Adrenal gland (tissue), 12 donors: ENCODE results near the gene CUX1. TPM values are rescaled to one million over a fixed set of nuclear protein-coding genes. Genes with fewer than 3 reads are reported as not detected.
"Not testable (repeated sequence)": the region's sequence is repeated elsewhere in the genome, so short reads cannot be mapped to it uniquely, and the experiment has no call there.

Experiments used
- DNase-seq, 7 donors: peaks; one replicate each; pipeline ENCODE4 v3.0.0-alpha.2; 2019 to 2020
- H3K27ac ChIP-seq, 5 donors: fragments of 200-600 bp; sonication (generic) in 4 of 5; 1 replicate in 3 of 5; 2 replicates in 2 of 5; pipeline versions ENCODE4 v1.5.1 to v1.8.0; 2016 to 2020; ENCODE audit warnings: mild to moderate bottlenecking in 1 of 5
- H3K27me3 ChIP-seq: fragments of 200-600 bp; 2 replicates; pipeline ENCODE4 v1.8.0; 2021
- H3K36me3 ChIP-seq, 2 donors: fragments of 200-600 bp; replicated peaks in 1 of 2; 1 replicate in 1 of 2; 2 replicates in 1 of 2; pipeline versions ENCODE4 v1.5.1 to v1.8.0; 2018 to 2022
- H3K4me1 ChIP-seq, 2 donors: fragments of 200-600 bp; replicated peaks in 1 of 2; 1 replicate in 1 of 2; 2 replicates in 1 of 2; pipeline versions ENCODE4 v1.5.1 to v1.8.0; 2018 to 2021
- H3K4me3 ChIP-seq, 4 donors: fragments of 200-600 bp; sonication (generic) in 3 of 4; one replicate each; pipeline ENCODE4 v1.5.1; 2016 to 2018
- H3K9me3 ChIP-seq, 3 donors: fragments of 200-600 bp; sonication (generic) in 1 of 3; replicated peaks in 1 of 3; 1 replicate in 2 of 3; 2 replicates in 1 of 3; pipeline versions ENCODE4 v1.5.1 to v1.8.0; 2016 to 2021
- CTCF ChIP-seq, 6 experiments: fragments of 450-650 bp in 4 of 6; fragments of 200-600 bp in 2 of 6; sonication (generic) in 1 of 6; IDR thresholded peaks; 1 replicate in 5 of 6; 2 replicates in 1 of 6; pipeline versions ENCODE4 v1.5.1 to v1.8.0; 2016 to 2021; ENCODE audit warnings: antibody characterized with exemption in 6 of 6, mild to moderate bottlenecking in 2 of 6, moderate library complexity in 1 of 6
- POLR2A ChIP-seq, 2 donors: fragments of 450-650 bp; IDR thresholded peaks; one replicate each; pipeline ENCODE4 v1.6.1; 2017; ENCODE audit warnings: antibody characterized with exemption in 2 of 2, mild to moderate bottlenecking in 2 of 2, moderate library complexity in 1 of 2
- WGBS, 4 donors: extraction: QIAGEN DNeasy Blood & Tissue Kit in 2 of 4; methylation state at CpG; one replicate each; pipeline versions ENCODE4 v1.1.5 to v1.1.7; 2013 to 2017; 5-methylcytosine and 5-hydroxymethylcytosine counted together
- intact Hi-C, 2 donors: fragments of 100-400 bp; cut with DNase I; formaldehyde crosslinking; loops; one replicate each; pipeline versions ENCODE4 v1.14.1 to v1.15.0; 2022 to 2023
- polyA plus RNA-seq, 3 donors: library from polyadenylated mRNA; stranded (reverse); fragments of 200-250 nt in 2 of 3; fragments of 350-450 nt in 1 of 3; fragmentation: Illumina TruSeq in 1 of 3; extraction: RNeasy Lipid Tissue Mini Kit (QIAGEN cat#74804) in 1 of 3; gene quantifications; one replicate each; pipeline ENCODE4 v1.2.3, GENCODE V29; 2013 to 2014
- total RNA-seq, 9 donors: library from RNA; depleted of rRNA in 4 of 9; stranded (reverse); fragments of >200 nt in 4 of 9; fragments of 120-200 nt in 1 of 9; fragmentation: NEBNext Ultra II Directional in 1 of 9; extraction: Animal tissue kit (Norgen Biotek cat#: 25700) in 1 of 9; gene quantifications; one replicate each; pipeline versions ENCODE4 v1.1.0 to v1.2.4, GENCODE V29; 2013 to 2023
- donor health status: healthy with polysubstance abuse.
- donor health status: Bipolar disorder and iron deficiency.
- donor health status: DM: yes; HTN: yes; CAD: no.
- donor health status: DM: no; HTN: no; CAD: no.
- donor health status: DM: no; HTN: no; CAD: no.
- donor health status: DM: yes; HTN: yes; CAD: no.

CUX1 gene
- total and polyA plus RNA-seq, 12 donors = 17.2 to 72.6 (median 58.3) TPM

GRCh38 chr7:101790566-101791293 lies 26.7 kb upstream of the CUX1 start:
- Histone ChIP-seq H3K4me3 (no peak overlapping the region), H3K27ac (no peak overlapping the region)
- intact Hi-C loops = no loop called here

GRCh38 chr7:101792051-101792681 lies 25.3 kb upstream of the CUX1 start:
- Histone ChIP-seq H3K36me3 (no peaks in the 10 kb centered on the region), H3K9me3 (no peaks in the 10 kb centered on the region), H3K4me1 (no peaks in the 10 kb centered on the region), H3K27ac (no peak overlapping the region), H3K4me3 (no peak overlapping the region), H3K27me3 (peaks cover 3% of the 10 kb centered on the region)
- 76 to 83% (median 81%) methylated on average over 9 of the region's 9 CpGs for WGBS, 4 donors
- DNase-seq = no peak
- intact Hi-C loops = no loop called here
- TF ChIP-seq POLR2A (IDR thresholded peaks at IDR 0.05) = no peak
- no peak for TF ChIP-seq CTCF (IDR thresholded peaks at IDR 0.05)

More at GRCh38 chr7:101790566-101791293, 26.7 kb upstream of the CUX1 start:
- WGBS, 4 donors = 79 to 89% (median 86%) methylated on average over 10 of the region's 10 CpGs
- no peaks in the 10 kb centered on the region for H3K9me3 ChIP-seq
- no peaks in the 10 kb centered on the region for H3K27me3 ChIP-seq
- no peaks in the 10 kb centered on the region for H3K4me1 ChIP-seq
- no peaks in the 10 kb centered on the region for H3K36me3 ChIP-seq
- no peak for DNase-seq
- TF ChIP-seq CTCF (IDR thresholded peaks at IDR 0.05) (no peak), POLR2A (IDR thresholded peaks at IDR 0.05) (no peak)

- H3K36me3 ChIP-seq, intact Hi-C loops, H3K4me3 ChIP-seq, H3K9me3 ChIP-seq, DNase-seq, H3K27me3 ChIP-seq, H3K4me1 ChIP-seq, H3K27ac ChIP-seq: not testable (repeated sequence)
- WGBS, 4 donors = 87 to 89% (median 88%) methylated on average over 4 of the region's 4 CpGs
Measured at GRCh38 chr7:101792682-101793071, 24.7 kb upstream of the CUX1 start.

GRCh38 chr7:101795461-101795860 lies 22.0 kb upstream of the CUX1 start:
- no peak for TF ChIP-seq CTCF (IDR thresholded peaks at IDR 0.05)
- TF ChIP-seq POLR2A (IDR thresholded peaks at IDR 0.05) = no peak
- H3K4me3 ChIP-seq = no peak overlapping the region
- H3K4me1 ChIP-seq = no peaks in the 10 kb centered on the region
- DNase-seq = no peak
- 90 to 95% (median 94%) methylated on average over 2 to 5 of the region's 5 CpGs for WGBS, 4 donors
- H3K36me3 ChIP-seq = no peaks in the 10 kb centered on the region
- intact Hi-C loops = no loop called here
- peaks cover 4% of the 10 kb centered on the region for H3K27me3 ChIP-seq
- no peak overlapping the region for H3K27ac ChIP-seq
- H3K9me3 ChIP-seq = no peaks in the 10 kb centered on the region

- DNase-seq, intact Hi-C loops, H3K27ac ChIP-seq, H3K9me3 ChIP-seq, H3K36me3 ChIP-seq, H3K4me3 ChIP-seq, H3K4me1 ChIP-seq: not testable (repeated sequence)
- 85 to 89% (median 87%) methylated on average over 10 of the region's 10 CpGs for WGBS, 4 donors
- peaks cover 14% of the 10 kb centered on the region for H3K27me3 ChIP-seq
Measured at GRCh38 chr7:101798173-101798572, 19.3 kb upstream of the CUX1 start.
